HepG2 (cell line): ENCODE measurements around the gene ABHD6. TPM values are rescaled to one million over a fixed set of nuclear protein-coding genes. Genes with fewer than 3 reads are reported as not detected.

Experiments
- ARID5B ChIP-seq: IDR thresholded peaks from 2 replicates; pipeline ENCODE4 v1.4.0; 2020; ENCODE audit warnings: mild to moderate bottlenecking, missing genetic modification reagents
- CBFB ChIP-seq: sonication (generic); formaldehyde crosslinking; IDR thresholded peaks from 2 replicates; pipeline ENCODE4 v1.4.0; 2020; ENCODE audit warnings: missing genetic modification reagents
- CC2D1A ChIP-seq: sonication (generic); formaldehyde crosslinking; IDR thresholded peaks from 2 replicates; pipeline ENCODE4 v1.8.1; 2023; ENCODE audit warnings: mild to moderate bottlenecking, missing genetic modification reagents
- HDAC2 ChIP-seq: sonication (generic); formaldehyde crosslinking; IDR thresholded peaks from 2 replicates; pipeline ENCODE4 v1.4.0; 2020; ENCODE audit warnings: missing genetic modification reagents
- MBNL3 ChIP-seq: fragments of 250-450 bp; sonication (Bioruptor Pico); conservative IDR thresholded peaks from 2 replicates; pipeline ENCODE4 v1.8.0; 2022; ENCODE audit warnings: mild to moderate bottlenecking, inconsistent platforms
- NBN ChIP-seq: fragments of 450-650 bp; conservative IDR thresholded peaks from 2 replicates; pipeline ENCODE4 v1.6.1; 2017
- PHF21A ChIP-seq: sonication (generic); formaldehyde crosslinking; IDR thresholded peaks from 2 replicates; pipeline ENCODE4 v1.5.0; 2020; ENCODE audit warnings: mild to moderate bottlenecking, missing genetic modification reagents
- SNAPC2 ChIP-seq: sonication (generic); formaldehyde crosslinking; IDR thresholded peaks from 2 replicates; pipeline ENCODE4 v1.8.1; 2022; ENCODE audit warnings: mild to moderate bottlenecking, missing genetic modification reagents
- SOX6 ChIP-seq, 2 experiments: fragments of 450-650 bp in 1 of 2; sonication (generic) in 1 of 2; formaldehyde crosslinking in 1 of 2; IDR thresholded peaks; 2 replicates each; pipeline versions ENCODE4 v1.4.0 to v1.6.1; 2017 to 2020; ENCODE audit warnings: antibody characterized with exemption in 1 of 2, mild to moderate bottlenecking in 1 of 2, missing genetic modification reagents in 1 of 2
- STAG1 ChIP-seq: sonication (generic); formaldehyde crosslinking; IDR thresholded peaks from 2 replicates; pipeline ENCODE4 v1.4.0; 2020; ENCODE audit warnings: missing genetic modification reagents
- TSC22D2 ChIP-seq: sonication (generic); formaldehyde crosslinking; IDR thresholded peaks from 2 replicates; pipeline ENCODE4 v1.5.1; 2020; ENCODE audit warnings: missing genetic modification reagents, mild to moderate bottlenecking, borderline replicate concordance
- ZBTB3 ChIP-seq: sonication (generic); formaldehyde crosslinking; IDR thresholded peaks from 2 replicates; pipeline ENCODE4 v1.4.0; 2020; ENCODE audit warnings: low read depth, mild to moderate bottlenecking, moderate library complexity, missing genetic modification reagents, borderline replicate concordance
- ZFP82 ChIP-seq: sonication (generic); formaldehyde crosslinking; IDR thresholded peaks from 2 replicates; pipeline ENCODE4 v1.5.1; 2020; ENCODE audit warnings: mild to moderate bottlenecking, missing genetic modification reagents, borderline replicate concordance
- ZFX ChIP-seq: sonication (generic); formaldehyde crosslinking; IDR thresholded peaks from 2 replicates; pipeline ENCODE4 v1.4.0; 2020; ENCODE audit warnings: mild to moderate bottlenecking, low read depth, missing genetic modification reagents, moderate library complexity
- ZNF251 ChIP-seq: sonication (generic); formaldehyde crosslinking; IDR thresholded peaks from 2 replicates; pipeline ENCODE4 v1.9.0; 2021; ENCODE audit warnings: mild to moderate bottlenecking, missing genetic modification reagents
- ZNF510 ChIP-seq: sonication (generic); formaldehyde crosslinking; IDR thresholded peaks from 2 replicates; pipeline ENCODE4 v1.4.0; 2020; ENCODE audit warnings: low read depth, mild to moderate bottlenecking, missing genetic modification reagents
- ZNF543 ChIP-seq: sonication (generic); formaldehyde crosslinking; IDR thresholded peaks from 2 replicates; pipeline ENCODE4 v1.4.0; 2020; ENCODE audit warnings: mild to moderate bottlenecking, missing genetic modification reagents
- ZNF646 ChIP-seq: sonication (generic); formaldehyde crosslinking; IDR thresholded peaks from 2 replicates; pipeline ENCODE4 v1.9.0; 2021; ENCODE audit warnings: mild to moderate bottlenecking, missing genetic modification reagents
- ZNF674 ChIP-seq: sonication (generic); formaldehyde crosslinking; IDR thresholded peaks from 2 replicates; pipeline ENCODE4 v1.5.0; 2020; ENCODE audit warnings: low read depth, mild to moderate bottlenecking, missing genetic modification reagents
- ZNF724P ChIP-seq: sonication (generic); formaldehyde crosslinking; IDR thresholded peaks from 2 replicates; pipeline ENCODE4 v1.8.0; 2022; ENCODE audit warnings: missing genetic modification reagents, borderline replicate concordance
- ZNF878 ChIP-seq: sonication (generic); formaldehyde crosslinking; IDR thresholded peaks from 2 replicates; pipeline ENCODE4 v1.8.1; 2023; ENCODE audit warnings: mild to moderate bottlenecking, missing genetic modification reagents, moderate library complexity
- polyA plus RNA-seq, 8 experiments: library from polyadenylated mRNA; depleted of rRNA in 3 of 8; stranded (reverse) in 7 of 8; unstranded in 1 of 8; fragments of >200 nt; fragmentation: Illumina TruSeq in 4 of 8; extraction: Trizol in 4 of 8; gene quantifications; 2 replicates each; pipeline versions ENCODE4 v1.2.1 to v1.2.3, GENCODE V29; 2011 to 2016; ENCODE audit warnings: low read depth in 4 of 8, missing spikeins in 1 of 8, mixed read lengths in 1 of 8; ENCODE audit not compliant: insufficient read depth in 1 of 8
- total RNA-seq, 5 experiments: library from RNA; depleted of rRNA; stranded (reverse); fragments of >200 nt; fragmentation: Illumina TruSeq; extraction: Trizol; gene quantifications; 2 replicates each; pipeline ENCODE4 v1.2.3, GENCODE V29; 2016; ENCODE audit warnings: low read depth in 1 of 5

Gene ABHD6
- total and polyA plus RNA-seq, 2 of the 13 experiments (the other 11 are each of a cell fraction or from before 2014, with no cell fraction given) = 9.0 to 17.2 TPM

- TF ChIP-seq NBN (no peak), CBFB (CRISPR knock-in tag) (no peak), STAG1 (CRISPR knock-in tag) (no peak), TSC22D2 (CRISPR knock-in tag) (no peak), SOX6 (IDR thresholded peaks at IDR 0.05) (no peak), SOX6 (CRISPR knock-in tag; IDR thresholded peaks at IDR 0.05) (peak; percentile 72), ZNF878 (no peak), ZNF510 (CRISPR knock-in tag) (no peak), ZNF646 (CRISPR knock-in tag) (no peak), ZNF724P (CRISPR knock-in tag) (no peak), ZFP82 (CRISPR knock-in tag) (no peak), HDAC2 (peak; percentile 56; the same call in 1 of the 2 replicates), CC2D1A (CRISPR knock-in tag) (no peak), ZNF543 (CRISPR knock-in tag) (no peak), ZNF251 (no peak), ZFX (CRISPR knock-in tag) (no peak), ZBTB3 (CRISPR knock-in tag) (no peak), PHF21A (CRISPR knock-in tag) (no peak), ZNF674 (no peak), MBNL3 (CRISPR knock-in tag) (no peak), SNAPC2 (CRISPR knock-in tag) (0 out of 2 replicates have a peak, but pooled peaks have one; percentile 54), ARID5B (CRISPR knock-in tag) (peak; percentile 73)
Measured at GRCh38 chr3:58249358-58250092, 11.9 kb downstream of the ABHD6 start (continued).
